ENCODE measurements around the gene ST8SIA5. TPM values are rescaled to one million over a fixed set of nuclear protein-coding genes. Genes with fewer than 3 reads are reported as not detected.

The ST8SIA5 gene
- total and polyA plus RNA-seq, 10 of the 15 experiments (the other 5 are each of a cell fraction or from before 2014, with no cell fraction given): 0.02 to 0.32 (median 0.12) TPM; not detected in 1

- Histone ChIP-seq H3K4me1 (ENCODE audit: control insufficient read depth, insufficient read depth, low read length) (no peaks in the 10 kb centered on the region), H3K9me3 (replicated peaks; ENCODE audit: control insufficient read depth, insufficient read depth, low read length) (no peaks in the 10 kb centered on the region), H3K4me2 (ENCODE audit: control insufficient read depth, insufficient read depth) (no peak overlapping the region), H3K4me3 (no peak overlapping the region), H4K20me1 (ENCODE audit: control insufficient read depth, insufficient read depth) (no peaks in the 10 kb centered on the region), H3K9ac (ENCODE audit: control insufficient read depth, insufficient read depth, low read length) (no peak overlapping the region), H3K36me3 (ENCODE audit: control insufficient read depth in 2 of 2, insufficient read depth in 2 of 2, low read length in 1 of 2) (no peaks in the 10 kb centered on the region), H3K79me2 (ENCODE audit: control insufficient read depth, insufficient read depth, low read length) (no peaks in the 10 kb centered on the region), H3K27me3 (replicated peaks in 1 of 2; ENCODE audit: control insufficient read depth in 2 of 2, insufficient read depth in 2 of 2, low read length in 1 of 2) (no peaks in the 10 kb centered on the region; a peak in 2 of 4 replicates), H2AFZ (ENCODE audit: control insufficient read depth, low read depth, low read length) (no peak overlapping the region), H3K27ac (ENCODE audit: control insufficient read depth, insufficient read depth) (no peak overlapping the region)
- in situ Hi-C loops (cut with MboI): no loop called here
- DNase-seq (ENCODE audit: low read depth, low spot score) (no peak), ATAC-seq (no peak), FAIRE-seq (no peak)
- CTCF ChIA-PET: interaction anchor here (0.6 kb wide), 1 partner anchor 16 kb away, joined by 3 read pairs; no protein-coding TSS in a partner anchor
- intact Hi-C loops (cut with micrococcal nuclease; ENCODE audit: unreplicated experiment): no loop called here
- RAD21 ChIA-PET (ENCODE audit: unreplicated experiment): no interaction called here
- SMC1A ChIA-PET (ENCODE audit: uncharacterized antibody, unreplicated experiment): no interaction called here
- WGBS (ENCODE audit: insufficient coverage, insufficient replicate concordance, low lambda C conversion rate, missing lambda C conversion rate): 38% methylated on average over 7 of the region's 7 CpGs
- POLR2A ChIA-PET: no interaction called here
- BruUV-seq (replicated peaks): no TSS peak
- no peak for TF ChIP-seq EED (IDR thresholded peaks at IDR 0.05; ENCODE audit: low read depth)
- TF ChIP-seq BACH1 (IDR thresholded peaks at IDR 0.05; ENCODE audit: borderline replicate concordance): no peak
- no peak for TF ChIP-seq TCF7 (IDR thresholded peaks at IDR 0.05; ENCODE audit: borderline replicate concordance)
- TF ChIP-seq CBFB (IDR thresholded peaks at IDR 0.05; ENCODE audit: low read depth): no peak
- no peak for TF ChIP-seq NKRF (conservative IDR thresholded peaks at IDR 0.05)
- TF ChIP-seq HSF1 (IDR thresholded peaks at IDR 0.05; ENCODE audit: low read depth, low read length): no peak
- no peak for TF ChIP-seq SUPT20H (IDR thresholded peaks at IDR 0.05; ENCODE audit: borderline replicate concordance, control insufficient read depth, low read depth, low read length)
- TF ChIP-seq CHD2 (IDR thresholded peaks at IDR 0.05; ENCODE audit: borderline replicate concordance, low read depth, low read length): no peak
- no peak for TF ChIP-seq ATF2 (IDR thresholded peaks at IDR 0.05; ENCODE audit: low read length)
- TF ChIP-seq BCL3 (IDR thresholded peaks at IDR 0.05; ENCODE audit: borderline replicate concordance, insufficient read depth, low read depth, low read length, poor library complexity, severe bottlenecking): no peak
- TF ChIP-seq CBX5 (IDR thresholded peaks at IDR 0.05; ENCODE audit: low read depth): no peak
- TF ChIP-seq RELA (IDR thresholded peaks at IDR 0.05; ENCODE audit: borderline replicate concordance, partially characterized antibody): no peak
- no peak for TF ChIP-seq BCL11A (IDR thresholded peaks at IDR 0.05; ENCODE audit: low read depth, low read length)
- TF ChIP-seq ZBTB33 (IDR thresholded peaks at IDR 0.05): no peak
- TF ChIP-seq SRF (IDR thresholded peaks at IDR 0.05; ENCODE audit: low read depth in 2 of 2, low read length in 2 of 2): no peak
- no peak for TF ChIP-seq TCF12 (IDR thresholded peaks at IDR 0.05; ENCODE audit: low read depth, low read length)
- TF ChIP-seq STAT3 (IDR thresholded peaks at IDR 0.05; ENCODE audit: low read depth, low read length): no peak
- TF ChIP-seq SIN3A (IDR thresholded peaks at IDR 0.05; ENCODE audit: low read depth, low read length): no peak
Measured at GRCh38 chr18:46641917-46642316, 114.9 kb downstream of the ST8SIA5 start.
